Coronary artery (tissue), 2 donors: Measurements from ENCODE around the gene DGKG.

Source experiments
- DNase-seq: peaks from one replicate; pipeline ENCODE4 v3.0.0-alpha.2; 2017; ENCODE audit warnings: low spot score
- H3K27ac ChIP-seq, 2 donors: fragments of 200-600 bp; sonication (generic); one replicate each; pipeline ENCODE4 v1.5.1; 2016 to 2019
- H3K4me3 ChIP-seq: fragments of 200-600 bp; sonication (generic); 2 replicates; pipeline ENCODE4 v1.5.1; 2016; ENCODE audit warnings: mild to moderate bottlenecking, moderate library complexity
- CTCF ChIP-seq: fragments of 200-600 bp; sonication (generic); IDR thresholded peaks from one replicate; pipeline ENCODE4 v1.5.1; 2019; ENCODE audit warnings: antibody characterized with exemption

DGKG gene

GRCh38 chr3:186315581-186316354 is 46.3 kb downstream of the DGKG start:
- Histone ChIP-seq H3K4me3 (no peak overlapping the region), H3K27ac (no peak overlapping the region)
- DNase-seq = no peak
- TF ChIP-seq CTCF = no peak

- no peak overlapping the region for H3K4me3 ChIP-seq
- TF ChIP-seq CTCF = no peak
- no peak for DNase-seq
- no peak overlapping the region for H3K27ac ChIP-seq
Measured at GRCh38 chr3:186314896-186315295, 47.1 kb downstream of the DGKG start.

GRCh38 chr3:186311441-186311840 is 50.6 kb downstream of the DGKG start:
- no peak for TF ChIP-seq CTCF
- no peak overlapping the region for H3K4me3 ChIP-seq
- no peak overlapping the region for H3K27ac ChIP-seq
- DNase-seq = no peak

GRCh38 chr3:186308549-186308948 is 53.5 kb downstream of the DGKG start:
- DNase-seq = no peak
- no peak overlapping the region for H3K4me3 ChIP-seq
- no peak overlapping the region for H3K27ac ChIP-seq
- TF ChIP-seq CTCF = no peak

- TF ChIP-seq CTCF = no peak
Measured at GRCh38 chr3:186307594-186308221, 54.3 kb downstream of the DGKG start.

GRCh38 chr3:186305286-186305685 is 56.7 kb downstream of the DGKG start:
- no peak for TF ChIP-seq CTCF
- no peak for DNase-seq
- Histone ChIP-seq H3K27ac (no peak overlapping the region), H3K4me3 (no peak overlapping the region)

More at GRCh38 chr3:186307594-186308221, 54.3 kb downstream of the DGKG start:
- no peak for DNase-seq
- Histone ChIP-seq H3K4me3 (no peak overlapping the region), H3K27ac (no peak overlapping the region)

GRCh38 chr3:186303965-186304364 is 58.1 kb downstream of the DGKG start:
- no peak overlapping the region for H3K4me3 ChIP-seq
- TF ChIP-seq CTCF = no peak
- DNase-seq = no peak
- no peak overlapping the region for H3K27ac ChIP-seq
